HG03108 (cell line): Measurements from ENCODE around the gene KCND2.

ENCODE experiments used
- ATAC-seq: cut with Tn5 transposase; IDR thresholded peaks from one replicate; pipeline ENCODE4 v1.9.1; 2021; ENCODE audit warnings: moderate library complexity; ENCODE audit not compliant: unreplicated experiment

The KCND2 gene

GRCh38 chr7:120475994-120476393 lies 203.0 kb downstream of the KCND2 start:
- ATAC-seq = peak; percentile 73

- no peak for ATAC-seq
These were observed 207.5 kb downstream of the KCND2 start for GRCh38 chr7:120480472-120480871.

GRCh38 chr7:120480930-120481329 lies 208.0 kb downstream of the KCND2 start:
- ATAC-seq = no peak

- ATAC-seq = no peak
These were observed 213.2 kb downstream of the KCND2 start for GRCh38 chr7:120486164-120486563.

- ATAC-seq = no peak
These were observed 229.2 kb downstream of the KCND2 start for GRCh38 chr7:120502132-120502531.

- ATAC-seq = no peak
These were observed 229.8 kb downstream of the KCND2 start for GRCh38 chr7:120502825-120503224.

- ATAC-seq = no peak
These were observed 231.4 kb downstream of the KCND2 start for GRCh38 chr7:120504386-120504785.

GRCh38 chr7:120505770-120506169 lies 232.8 kb downstream of the KCND2 start:
- no peak for ATAC-seq

GRCh38 chr7:120512701-120513100 lies 239.7 kb downstream of the KCND2 start:
- no peak for ATAC-seq

- no peak for ATAC-seq
These were observed 246.2 kb downstream of the KCND2 start for GRCh38 chr7:120519224-120519623.

GRCh38 chr7:120521761-120522737 lies 249.1 kb downstream of the KCND2 start:
- no peak for ATAC-seq

- ATAC-seq = no peak
These were observed 251.0 kb downstream of the KCND2 start for GRCh38 chr7:120523985-120524384.

GRCh38 chr7:120526902-120527509 lies 254.0 kb downstream of the KCND2 start:
- no peak for ATAC-seq

- ATAC-seq = no peak
These were observed 256.8 kb downstream of the KCND2 start for GRCh38 chr7:120529736-120530135.

GRCh38 chr7:120538335-120538734 lies 265.4 kb downstream of the KCND2 start:
- no peak for ATAC-seq

- no peak for ATAC-seq
These were observed 266.3 kb downstream of the KCND2 start for GRCh38 chr7:120539321-120539720.

GRCh38 chr7:120547605-120548004 lies 274.6 kb downstream of the KCND2 start:
- ATAC-seq = no peak

- peak; percentile 34 for ATAC-seq
These were observed 277.6 kb downstream of the KCND2 start for GRCh38 chr7:120550494-120551048.

GRCh38 chr7:120553491-120553890 lies 280.5 kb downstream of the KCND2 start:
- ATAC-seq = peak; percentile 54

GRCh38 chr7:120554960-120555571 lies 282.1 kb downstream of the KCND2 start:
- ATAC-seq = no peak

GRCh38 chr7:120564145-120564544 lies 291.2 kb downstream of the KCND2 start:
- no peak for ATAC-seq
